ENCODE results near the gene NMNAT2.

DNA sequence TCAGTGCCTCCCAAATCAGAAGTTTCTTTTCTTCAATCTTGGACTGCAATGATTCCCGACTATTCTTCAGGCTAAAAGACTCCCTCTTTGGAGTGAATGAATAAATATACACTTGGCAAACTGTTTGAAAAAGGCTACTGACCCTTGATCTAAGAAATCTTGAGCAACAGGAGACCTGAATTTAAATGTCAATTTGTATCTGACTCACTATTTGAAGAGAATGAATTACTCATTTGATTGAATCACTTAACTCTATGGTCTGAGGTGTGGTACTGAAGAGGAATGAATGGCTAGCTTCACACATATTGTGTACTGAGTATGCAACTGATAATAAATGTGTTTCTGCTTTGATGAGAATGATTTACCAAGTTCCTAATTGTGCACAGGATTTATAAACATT, 49.5 kb upstream of the NMNAT2 start:
- TF ChIP-seq, protein P1, sequence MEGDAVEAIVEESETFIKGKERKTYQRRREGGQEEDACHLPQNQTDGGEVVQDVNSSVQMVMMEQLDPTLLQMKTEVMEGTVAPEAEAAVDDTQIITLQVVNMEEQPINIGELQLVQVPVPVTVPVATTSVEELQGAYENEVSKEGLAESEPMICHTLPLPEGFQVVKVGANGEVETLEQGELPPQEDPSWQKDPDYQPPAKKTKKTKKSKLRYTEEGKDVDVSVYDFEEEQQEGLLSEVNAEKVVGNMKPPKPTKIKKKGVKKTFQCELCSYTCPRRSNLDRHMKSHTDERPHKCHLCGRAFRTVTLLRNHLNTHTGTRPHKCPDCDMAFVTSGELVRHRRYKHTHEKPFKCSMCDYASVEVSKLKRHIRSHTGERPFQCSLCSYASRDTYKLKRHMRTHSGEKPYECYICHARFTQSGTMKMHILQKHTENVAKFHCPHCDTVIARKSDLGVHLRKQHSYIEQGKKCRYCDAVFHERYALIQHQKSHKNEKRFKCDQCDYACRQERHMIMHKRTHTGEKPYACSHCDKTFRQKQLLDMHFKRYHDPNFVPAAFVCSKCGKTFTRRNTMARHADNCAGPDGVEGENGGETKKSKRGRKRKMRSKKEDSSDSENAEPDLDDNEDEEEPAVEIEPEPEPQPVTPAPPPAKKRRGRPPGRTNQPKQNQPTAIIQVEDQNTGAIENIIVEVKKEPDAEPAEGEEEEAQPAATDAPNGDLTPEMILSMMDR (IDR thresholded peaks at IDR 0.05) = no peak
- TF ChIP-seq EZH2 (IDR thresholded peaks at IDR 0.05) = no peak
